ENCODE results near the gene ZHX3.

Gene ZHX3

DNA sequence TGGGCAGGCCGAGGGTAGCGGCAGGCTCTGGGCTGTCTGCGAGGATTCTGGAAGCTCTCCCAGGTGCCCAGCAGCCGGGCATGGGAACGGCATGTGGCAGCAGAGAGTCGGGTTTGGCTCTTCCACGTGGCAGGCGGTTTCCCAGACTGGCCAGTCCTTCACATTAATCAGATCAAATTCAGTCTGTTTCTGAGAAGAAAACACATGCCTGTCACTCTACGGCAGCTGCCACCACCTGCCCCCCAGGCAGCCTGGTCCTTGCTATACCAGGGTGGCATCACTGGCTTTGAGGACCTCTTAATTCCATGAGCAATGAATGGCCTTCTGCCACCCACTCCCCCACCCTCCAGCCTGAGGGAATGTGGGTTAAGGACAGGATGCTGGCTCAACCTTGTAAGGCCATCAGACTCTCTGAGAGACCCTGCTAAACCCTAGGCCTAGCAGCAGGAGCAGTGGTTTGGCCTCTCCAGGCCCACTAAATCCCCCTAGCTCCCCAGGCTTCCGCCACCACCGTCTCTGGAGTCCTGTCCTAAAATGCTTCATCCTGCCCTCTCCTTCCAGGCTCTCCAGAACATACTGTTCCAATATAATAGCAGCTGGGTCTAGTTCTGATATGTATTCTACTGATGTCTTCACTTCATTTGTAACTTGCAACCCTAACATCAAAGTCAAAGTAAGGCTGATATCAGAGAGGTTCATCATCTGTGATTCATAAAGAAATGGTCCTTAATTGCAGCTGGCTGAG, 132.3 kb downstream of the ZHX3 start:
- no peak for DNase-seq (ENCODE audit: low spot score)

DNA sequence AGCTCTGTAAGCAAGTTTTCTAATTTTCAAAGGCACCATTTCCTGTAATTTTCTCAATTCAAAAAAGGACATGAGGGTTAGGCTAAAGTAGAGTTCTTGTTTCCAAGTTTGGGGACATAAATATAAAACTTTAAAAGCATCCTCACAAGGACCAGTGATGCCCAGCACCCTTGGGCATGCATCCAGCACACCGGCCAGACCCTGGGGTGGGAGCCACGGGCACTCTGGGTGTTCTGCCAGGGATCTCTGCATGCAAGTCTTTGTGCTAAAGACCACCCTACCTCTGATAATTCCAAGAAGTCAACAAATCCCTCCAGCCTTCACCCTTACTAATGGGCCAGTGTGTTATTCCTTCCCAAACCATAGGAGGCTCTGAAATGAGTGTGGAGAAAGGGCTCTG, 133.7 kb downstream of the ZHX3 start:
- no peak for DNase-seq (ENCODE audit: low spot score)

DNA sequence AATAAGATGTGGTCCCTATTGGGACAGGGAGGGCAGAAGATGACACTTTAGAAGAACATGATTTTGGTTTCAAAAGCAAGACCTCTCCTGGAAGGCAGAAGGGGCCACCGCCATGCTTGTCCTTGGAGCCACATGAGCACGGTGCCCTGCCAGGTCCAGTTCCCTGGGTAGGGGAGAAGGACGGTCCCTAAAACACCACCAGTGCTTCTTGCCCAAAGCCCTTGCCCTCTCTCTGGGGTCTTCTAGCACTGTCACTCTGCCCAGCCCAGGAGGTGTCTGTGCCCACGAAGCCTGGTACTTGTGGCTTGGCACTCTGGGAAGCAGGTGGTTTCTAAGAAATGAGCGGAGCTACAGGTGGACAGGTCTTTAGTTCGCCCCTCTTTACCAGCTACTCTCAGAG, 134.1 kb downstream of the ZHX3 start:
- DNase-seq (ENCODE audit: low spot score): no peak

DNA sequence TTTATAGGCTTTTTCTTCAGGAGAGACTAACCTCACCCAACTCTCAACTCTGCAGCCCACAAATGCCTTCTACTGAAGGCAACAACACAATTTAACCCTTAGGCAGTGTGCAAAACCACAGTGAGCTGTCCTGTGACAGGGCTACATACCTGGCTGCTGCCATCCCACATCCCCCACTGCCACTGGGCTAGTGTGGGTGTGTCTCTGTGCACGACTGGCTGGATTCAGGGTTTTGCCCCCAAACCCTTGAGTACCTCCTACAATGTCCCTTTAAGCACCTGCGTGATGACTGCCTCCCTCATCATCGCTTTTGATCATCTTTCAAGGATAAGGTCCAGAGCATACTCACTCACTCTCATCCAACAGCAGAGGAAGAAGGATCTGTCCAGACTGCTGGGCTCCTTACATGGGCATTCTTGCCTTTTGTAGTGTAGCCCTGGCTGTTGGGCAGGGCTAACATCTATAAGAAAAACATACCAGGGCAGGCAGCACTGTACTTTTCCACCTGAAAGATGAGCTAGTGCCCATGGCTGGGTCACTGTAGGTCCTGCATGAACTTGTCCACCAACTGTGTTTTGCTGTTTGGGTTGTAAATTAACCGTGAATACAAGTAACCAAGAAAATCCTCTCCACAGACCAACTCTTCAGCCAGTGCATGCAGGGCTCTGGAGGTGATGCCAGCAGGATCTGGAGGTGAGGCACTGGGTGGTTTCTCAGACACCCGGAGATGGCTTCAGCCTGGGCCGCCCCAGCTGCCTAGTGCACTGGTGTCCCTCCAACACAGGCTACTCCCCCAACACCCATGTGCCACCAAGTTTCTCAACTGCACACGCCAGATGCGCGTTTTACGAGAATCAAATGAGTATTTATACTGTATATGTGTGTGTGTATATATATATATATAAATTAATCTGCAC, 135.0 kb downstream of the ZHX3 start:
- no peak for DNase-seq (ENCODE audit: low spot score)

DNA sequence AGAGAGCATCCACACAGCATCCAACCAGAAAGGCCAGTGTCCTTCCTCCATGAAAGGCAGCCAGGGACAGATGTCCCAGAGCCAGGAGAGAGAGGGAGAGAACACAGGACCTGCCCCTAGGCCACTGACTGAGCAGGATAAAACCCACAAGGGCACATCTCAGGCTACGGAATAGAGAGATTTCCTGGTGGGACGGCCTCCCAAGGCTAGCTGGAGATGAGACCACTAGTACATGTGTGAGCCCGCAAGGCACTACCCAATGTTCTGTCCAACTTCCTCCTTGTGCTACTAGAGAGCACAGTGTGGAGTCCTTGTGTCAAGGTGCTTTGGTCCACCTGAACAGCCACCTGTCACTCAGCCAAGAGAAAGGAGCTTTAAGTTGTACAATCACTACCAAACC, 136.0 kb downstream of the ZHX3 start:
- no peak for DNase-seq (ENCODE audit: low spot score)

DNA sequence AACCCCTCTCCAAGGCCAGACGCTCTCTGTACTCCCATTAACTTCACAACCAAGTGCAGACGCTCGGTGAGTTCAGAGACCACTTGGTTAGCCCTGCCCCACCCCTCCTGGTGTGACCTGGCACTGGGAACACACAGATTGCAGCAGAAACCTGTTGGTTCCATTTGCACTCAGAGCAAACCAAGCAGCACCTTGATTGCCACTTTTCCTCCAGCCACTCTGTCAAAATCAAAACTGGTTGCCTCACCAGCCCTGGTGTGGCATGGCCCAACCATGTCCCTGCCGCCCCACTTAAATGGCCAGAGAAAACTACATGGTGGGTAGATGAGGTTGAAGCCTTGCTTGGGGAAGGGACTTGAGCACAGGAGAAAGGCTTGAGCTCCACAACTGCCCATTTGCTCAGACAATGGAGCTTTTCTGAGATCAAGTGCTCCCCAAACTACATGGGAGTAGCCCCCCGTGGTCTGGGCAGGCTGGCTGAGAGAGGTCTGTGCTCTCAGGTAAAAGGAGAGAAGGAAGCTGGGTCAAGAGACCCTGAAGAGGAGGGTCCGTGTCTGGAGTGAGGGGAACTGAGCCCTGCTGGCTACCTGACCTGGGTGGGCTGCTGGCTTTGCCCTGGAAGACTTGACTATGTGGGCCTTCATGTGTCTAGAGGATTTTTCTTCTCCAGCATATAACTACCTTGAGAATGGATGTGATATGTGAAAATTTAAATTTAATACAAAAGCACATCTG, 136.8 kb downstream of the ZHX3 start:
- no peak for DNase-seq (ENCODE audit: low spot score)

DNA sequence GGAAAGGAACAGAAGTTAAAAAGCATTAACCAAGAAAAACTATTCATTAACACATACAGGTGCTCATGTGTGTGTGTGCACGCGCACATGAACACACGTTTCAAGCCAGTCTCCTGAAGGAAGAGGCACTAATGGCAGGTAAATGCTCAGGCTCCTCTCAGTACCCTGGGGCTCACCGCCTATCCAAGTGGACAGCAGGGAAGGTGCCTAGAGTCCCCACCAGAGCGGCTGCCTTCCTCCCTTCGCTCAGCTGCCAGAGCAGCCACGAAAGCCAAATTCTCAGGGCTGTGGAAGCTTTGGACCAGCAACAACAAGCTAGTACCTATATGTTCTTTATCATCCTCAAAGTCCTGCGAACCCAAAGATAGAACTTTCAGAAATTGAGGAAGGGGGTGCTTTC, 137.6 kb downstream of the ZHX3 start:
- DNase-seq (ENCODE audit: low spot score): no peak

DNA sequence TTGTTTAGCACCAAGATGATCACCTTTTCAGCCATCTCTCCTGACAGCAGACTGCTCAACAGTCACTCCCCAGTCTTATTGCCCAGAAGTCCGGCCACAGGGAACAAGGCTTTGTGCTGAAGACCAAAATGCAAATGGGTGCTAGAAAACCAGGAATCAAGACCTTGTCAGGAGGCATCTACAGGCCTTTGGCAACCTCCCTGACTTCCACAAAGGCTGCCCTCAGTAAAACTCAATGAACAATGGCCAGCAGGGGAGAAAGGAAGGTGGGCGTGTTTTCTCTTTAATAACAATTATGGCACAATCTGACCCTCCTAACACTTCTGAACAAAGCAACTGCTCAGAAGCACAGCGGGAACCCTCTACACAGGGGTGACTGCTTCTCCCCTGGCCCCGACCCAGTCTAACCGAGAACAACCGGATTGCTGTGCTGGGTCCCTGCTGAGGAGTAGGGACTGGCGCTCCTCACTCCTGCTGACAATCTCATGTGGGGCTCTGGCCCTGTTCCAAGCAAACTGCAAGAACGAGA, 138.6 kb downstream of the ZHX3 start:
- no peak for DNase-seq (ENCODE audit: low spot score)

DNA sequence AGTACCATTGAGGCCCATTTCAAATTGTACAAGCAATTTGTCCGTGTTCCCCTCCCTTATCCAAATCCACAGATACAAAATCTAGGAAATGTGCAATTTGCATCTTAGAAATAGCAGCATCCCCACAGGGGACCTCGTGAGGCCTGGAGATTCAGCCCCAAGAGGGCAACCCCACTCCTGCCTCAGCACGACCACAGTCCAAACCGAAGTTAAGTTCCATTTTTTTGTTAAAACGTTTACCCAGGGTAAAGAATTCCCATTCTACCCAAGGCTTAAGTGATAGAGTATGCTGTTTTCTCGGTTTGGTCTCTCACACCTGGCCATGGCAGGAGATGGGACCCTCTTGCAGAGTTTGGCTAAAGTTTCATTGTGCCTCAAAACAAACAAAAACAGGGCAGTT, 139.0 kb downstream of the ZHX3 start:
- DNase-seq (ENCODE audit: low spot score): no peak

DNA sequence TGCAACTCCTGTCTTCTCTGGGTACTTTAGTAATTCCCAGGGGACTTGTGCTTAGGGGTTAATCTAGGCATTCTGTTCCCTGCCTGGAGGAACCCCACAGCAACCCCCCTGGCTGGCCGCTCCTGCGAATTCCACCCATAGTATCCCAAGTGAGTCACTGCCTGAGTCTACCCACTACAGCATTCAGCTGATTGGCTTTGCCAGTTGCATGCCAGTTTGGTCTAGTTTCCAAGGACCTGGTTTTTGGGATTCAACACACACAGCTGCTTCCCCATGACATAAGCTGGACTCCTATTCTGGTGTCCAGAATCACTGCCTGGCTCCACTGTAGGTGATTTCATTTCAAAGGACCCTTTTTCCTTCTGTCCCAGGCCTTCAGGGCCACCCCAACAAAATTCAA, 139.9 kb downstream of the ZHX3 start:
- DNase-seq (ENCODE audit: low spot score): no peak

DNA sequence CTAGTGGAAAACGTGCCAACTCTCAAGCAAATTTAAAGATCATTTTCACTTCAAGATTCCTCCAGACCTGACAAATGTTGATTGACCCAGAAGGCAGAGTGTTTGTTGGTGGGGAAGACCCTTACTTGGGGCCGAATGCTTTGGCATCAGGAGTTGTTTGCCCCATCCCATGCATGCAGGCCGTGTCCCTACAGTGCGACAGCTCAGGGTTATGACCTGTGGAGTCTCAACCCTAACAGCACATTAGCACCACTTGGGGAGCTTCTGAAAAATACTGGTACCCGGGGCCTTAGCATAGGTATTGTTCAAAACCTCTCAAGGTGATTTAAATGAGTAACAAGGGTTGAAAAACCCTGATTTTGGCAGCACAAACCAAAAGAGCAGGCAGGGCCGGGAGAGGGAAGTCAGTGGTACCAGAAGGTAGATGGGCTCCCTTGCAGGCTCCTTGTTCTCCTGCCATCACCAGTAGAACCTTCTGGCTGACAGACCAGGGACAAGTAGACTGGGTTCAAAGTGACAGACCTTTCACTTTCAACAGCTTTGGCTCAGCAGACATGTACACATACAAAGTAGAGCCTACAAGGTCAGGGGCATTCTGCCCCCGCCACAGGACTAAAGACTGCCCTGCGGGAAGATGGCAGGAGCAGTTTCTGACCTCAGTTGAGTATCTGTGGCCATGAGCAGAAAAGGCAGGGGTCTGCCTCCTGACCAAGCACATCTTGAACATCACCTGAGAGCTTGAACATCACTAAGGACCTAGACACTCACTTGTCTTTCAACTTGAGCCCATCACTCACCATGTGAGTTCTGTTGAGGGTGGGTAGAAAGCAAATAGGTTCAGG, 140.6 kb downstream of the ZHX3 start:
- DNase-seq (ENCODE audit: low spot score): no peak

DNA sequence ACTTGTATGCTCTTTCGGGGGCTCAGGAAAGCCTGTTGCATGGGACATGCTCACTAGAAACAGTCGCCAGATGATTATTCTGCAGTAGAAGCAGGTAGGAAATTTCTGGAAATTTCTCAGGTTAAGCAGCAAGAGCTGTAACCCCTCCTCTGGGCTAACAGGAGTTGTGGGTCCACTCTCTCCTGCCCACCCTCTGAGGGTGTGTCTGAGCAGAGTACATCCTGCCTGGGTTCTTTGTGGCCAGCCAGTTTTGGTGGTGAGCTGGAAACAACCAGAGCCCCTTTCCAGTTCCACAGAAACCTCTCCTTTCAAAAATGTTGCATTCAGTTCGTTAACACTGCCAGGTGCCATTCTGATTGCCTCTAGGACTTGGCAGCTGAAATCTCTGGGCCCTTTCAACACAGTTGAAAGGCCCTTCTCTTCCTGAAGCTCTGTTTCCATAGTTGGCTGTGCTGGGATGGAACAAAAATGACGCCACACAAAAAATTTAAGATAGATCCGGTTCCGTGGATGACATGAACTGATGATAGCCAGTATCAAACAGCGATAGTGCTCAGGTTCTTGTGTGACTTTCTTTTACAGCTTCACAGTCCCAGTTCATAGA, 141.7 kb downstream of the ZHX3 start:
- no peak for DNase-seq (ENCODE audit: low spot score)

DNA sequence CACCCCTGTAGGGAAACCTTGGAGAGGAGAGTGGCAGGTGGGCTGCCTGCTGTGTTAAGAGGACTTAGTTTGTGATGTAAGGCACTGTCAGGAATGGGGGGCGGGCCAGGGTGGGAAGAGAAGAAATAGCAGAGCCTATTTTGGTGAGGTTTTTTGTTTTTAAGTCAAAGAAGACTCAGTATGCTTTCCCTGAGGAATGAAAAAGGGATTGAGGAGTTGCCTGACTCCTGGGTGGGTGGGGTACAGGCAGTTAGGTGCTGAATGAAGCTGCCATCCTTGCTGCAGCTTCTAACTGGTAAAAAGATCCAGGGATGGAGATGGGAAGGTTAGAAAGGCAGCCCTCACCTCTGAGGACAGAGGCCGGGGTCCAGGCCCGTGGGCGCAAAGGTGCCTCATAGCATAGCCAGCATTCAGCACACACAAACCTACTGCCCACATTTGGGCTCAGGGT, 142.3 kb downstream of the ZHX3 start:
- no peak for DNase-seq (ENCODE audit: low spot score)

DNA sequence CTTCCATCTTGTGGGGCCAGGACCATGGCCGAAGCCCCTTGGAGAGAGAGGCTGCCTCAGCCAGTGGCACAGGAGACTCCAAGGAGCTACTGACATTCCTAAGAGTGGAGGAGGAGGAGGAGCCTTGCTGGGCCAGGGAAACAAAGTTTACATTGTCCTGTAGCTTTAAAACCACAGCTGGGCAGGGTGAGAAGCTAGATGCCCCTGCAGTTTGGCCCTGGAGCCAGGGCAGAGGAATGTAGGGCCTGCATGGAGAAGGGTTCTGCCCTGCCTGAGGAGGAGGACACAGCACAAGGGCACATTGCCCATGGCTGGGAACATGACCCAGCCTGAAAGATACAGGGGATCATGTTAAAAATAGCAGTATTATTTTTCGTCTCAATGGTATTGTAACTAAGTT, 142.7 kb downstream of the ZHX3 start:
- DNase-seq (ENCODE audit: low spot score): no peak

DNA sequence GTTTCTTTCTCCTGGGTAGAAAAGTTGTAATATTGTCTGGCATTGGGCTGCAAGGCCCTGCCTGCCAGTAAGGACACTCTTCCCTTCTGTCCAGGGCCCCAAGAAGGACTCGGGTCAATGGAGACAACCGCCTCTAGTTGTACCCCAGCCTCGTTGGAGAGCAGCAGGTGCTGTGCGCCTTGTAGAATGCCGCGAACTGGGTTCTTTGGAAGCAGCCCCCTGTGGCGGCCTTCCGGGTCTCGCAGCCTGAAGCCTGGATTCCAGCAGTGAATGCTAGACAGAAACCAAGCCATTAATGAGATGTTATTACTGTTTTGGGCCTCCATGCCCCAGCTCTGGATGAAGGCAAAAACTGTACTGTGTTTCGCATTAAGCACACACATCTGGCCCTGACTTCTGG, 143.2 kb downstream of the ZHX3 start:
- DNase-seq (ENCODE audit: low spot score): no peak

DNA sequence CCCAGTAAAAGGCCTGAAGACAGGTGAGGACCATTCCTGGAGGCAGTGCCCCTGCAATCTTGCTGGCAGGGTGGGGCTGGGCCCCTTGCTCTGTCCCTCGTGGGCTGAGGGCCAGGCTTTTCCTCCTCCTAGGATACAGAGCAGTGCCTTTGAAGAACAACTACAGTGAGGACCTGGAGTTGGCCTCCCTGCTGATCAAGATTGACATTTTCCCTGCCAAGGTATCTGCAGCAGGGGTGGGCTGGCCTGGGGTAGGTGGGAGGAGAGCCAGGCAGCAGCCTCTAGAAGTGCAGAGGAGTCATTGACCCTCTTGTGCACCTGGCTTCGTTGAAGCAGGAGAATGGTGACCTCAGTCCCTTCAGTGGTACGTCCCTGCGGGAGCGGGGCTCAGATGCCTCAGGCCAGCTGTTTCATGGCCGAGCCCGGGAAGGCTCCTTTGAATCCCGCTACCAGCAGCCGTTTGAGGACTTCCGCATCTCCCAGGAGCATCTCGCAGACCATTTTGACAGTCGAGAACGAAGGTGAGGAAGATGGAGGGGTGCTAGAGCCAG, 143.7 kb downstream of the ZHX3 start:
- DNase-seq (ENCODE audit: low spot score): no peak

DNA sequence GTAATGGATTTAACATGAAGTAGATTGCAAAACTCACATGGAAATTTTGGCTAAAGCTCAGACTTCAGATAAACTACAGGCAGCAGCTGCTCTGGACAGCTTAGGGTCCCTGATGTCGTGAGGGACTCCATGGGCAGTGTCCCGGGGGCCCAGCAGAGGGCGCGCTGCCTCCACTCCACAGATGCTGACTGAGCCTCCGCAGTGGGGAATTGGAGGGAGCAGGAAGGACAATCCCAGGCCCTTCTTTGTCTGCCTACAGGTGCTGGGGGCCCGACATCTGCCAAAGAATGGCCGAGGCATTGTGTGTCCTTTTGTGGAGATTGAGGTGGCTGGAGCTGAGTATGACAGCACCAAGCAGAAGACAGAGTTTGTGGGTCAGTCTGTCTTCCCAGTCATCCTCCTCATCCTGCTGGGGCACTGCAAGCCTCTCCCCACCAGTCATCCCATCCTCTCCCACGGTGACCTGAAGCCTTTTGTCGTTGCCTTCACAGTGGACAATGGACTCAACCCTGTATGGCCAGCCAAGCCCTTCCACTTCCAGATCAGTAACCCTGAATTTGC, 144.3 kb downstream of the ZHX3 start:
- peak; percentile 57 for DNase-seq (ENCODE audit: low spot score)

DNA sequence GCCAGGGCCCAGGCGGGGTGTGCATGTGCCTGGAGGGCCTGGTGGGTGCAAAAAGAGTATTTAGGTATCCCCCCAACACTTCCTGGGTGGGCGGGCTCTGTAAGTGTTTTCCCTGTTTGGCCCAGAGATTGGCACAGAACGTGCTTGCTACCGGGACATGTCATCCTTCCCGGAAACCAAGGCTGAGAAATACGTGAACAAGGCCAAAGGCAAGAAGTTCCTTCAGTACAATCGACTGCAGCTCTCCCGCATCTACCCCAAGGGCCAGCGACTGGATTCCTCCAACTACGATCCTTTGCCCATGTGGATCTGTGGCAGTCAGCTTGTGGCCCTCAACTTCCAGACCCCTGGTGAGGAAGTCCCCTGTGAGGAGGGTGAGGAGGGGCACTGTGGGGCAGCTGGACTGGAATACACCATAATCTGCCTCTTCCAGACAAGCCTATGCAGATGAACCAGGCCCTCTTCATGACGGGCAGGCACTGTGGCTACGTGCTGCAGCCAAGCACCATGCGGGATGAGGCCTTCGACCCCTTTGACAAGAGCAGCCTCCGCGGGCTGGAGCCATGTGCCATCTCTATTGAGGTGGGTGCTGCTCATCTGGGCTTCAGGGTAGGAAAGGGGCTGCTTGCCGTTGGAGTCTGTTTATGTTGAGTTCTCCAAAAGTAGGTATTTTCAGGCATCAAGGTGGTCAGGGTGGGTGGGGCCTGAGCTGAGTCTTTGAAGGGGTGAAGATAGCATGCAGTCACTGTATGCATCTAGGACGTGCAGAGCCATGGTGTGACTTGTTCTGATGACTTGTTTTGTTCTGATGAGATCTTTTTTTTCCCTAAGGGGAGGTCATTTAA, 145.0 kb downstream of the ZHX3 start:
- DNase-seq (ENCODE audit: low spot score): no peak

DNA sequence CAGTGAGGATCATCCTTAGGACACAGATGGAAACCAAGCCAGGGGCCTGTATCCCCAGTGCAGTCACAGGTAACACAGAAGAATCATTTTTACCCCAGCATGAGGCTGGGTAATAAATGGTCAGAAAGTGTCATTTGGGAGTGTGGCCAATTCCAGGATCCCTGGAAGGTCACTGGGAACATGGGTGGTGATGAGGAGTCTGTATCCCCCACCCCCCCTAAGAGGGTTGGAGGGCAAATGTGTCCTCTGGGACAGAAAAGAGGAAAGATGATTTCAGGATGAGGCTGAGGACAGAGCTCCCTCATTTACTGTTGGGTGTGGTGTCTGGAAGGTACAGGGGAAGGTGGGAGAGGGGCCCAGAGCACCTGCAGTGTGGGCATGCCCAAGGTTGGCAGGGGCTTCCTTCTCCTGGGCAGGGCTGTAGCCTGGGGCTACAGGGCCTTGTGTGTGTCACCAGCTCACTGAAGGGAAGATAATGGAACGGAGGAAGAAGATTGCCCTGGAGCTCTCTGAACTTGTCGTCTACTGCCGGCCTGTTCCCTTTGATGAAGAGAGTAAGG, 145.7 kb downstream of the ZHX3 start:
- no peak for DNase-seq (ENCODE audit: low spot score)
